Body of pancreas (tissue), 4 donors: ENCODE measurements around the gene USP13.

ENCODE experiments used
- POLR2A ChIP-seq, 3 donors: fragments of 450-650 bp; IDR thresholded peaks; one replicate each; pipeline ENCODE4 v1.6.1; 2016; ENCODE audit warnings: antibody characterized with exemption in 3 of 3, mild to moderate bottlenecking in 2 of 3
- TF ChIP-seq, protein P1 (sequence below), 7 experiments: fragments of 450-650 bp in 4 of 7; fragments of 200-600 bp in 3 of 7; sonication (generic) in 3 of 7; IDR thresholded peaks; one replicate each; pipeline ENCODE4 v1.5.1; 2016 to 2019; ENCODE audit warnings: antibody characterized with exemption in 7 of 7

DNA sequence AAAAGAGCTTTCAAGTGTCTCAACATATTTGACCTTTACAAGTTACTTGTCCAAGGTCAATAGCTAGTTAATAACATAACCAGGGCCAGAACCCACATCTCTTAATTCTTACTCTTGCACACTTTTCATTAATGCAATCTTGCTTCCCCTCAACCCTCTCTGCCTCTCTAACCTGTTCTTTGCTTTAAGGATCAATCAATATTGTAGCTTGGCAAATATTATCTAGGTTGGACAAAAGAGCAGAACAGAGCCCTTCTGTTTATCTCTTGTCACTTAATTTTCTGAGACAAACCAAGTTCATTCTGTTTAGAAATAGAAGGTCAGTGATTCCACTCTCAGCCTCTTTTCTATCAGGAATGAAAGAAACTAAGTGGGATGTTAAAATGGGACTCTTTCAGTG, 180.5 kb downstream of the USP13 start:
- TF ChIP-seq, protein P1, sequence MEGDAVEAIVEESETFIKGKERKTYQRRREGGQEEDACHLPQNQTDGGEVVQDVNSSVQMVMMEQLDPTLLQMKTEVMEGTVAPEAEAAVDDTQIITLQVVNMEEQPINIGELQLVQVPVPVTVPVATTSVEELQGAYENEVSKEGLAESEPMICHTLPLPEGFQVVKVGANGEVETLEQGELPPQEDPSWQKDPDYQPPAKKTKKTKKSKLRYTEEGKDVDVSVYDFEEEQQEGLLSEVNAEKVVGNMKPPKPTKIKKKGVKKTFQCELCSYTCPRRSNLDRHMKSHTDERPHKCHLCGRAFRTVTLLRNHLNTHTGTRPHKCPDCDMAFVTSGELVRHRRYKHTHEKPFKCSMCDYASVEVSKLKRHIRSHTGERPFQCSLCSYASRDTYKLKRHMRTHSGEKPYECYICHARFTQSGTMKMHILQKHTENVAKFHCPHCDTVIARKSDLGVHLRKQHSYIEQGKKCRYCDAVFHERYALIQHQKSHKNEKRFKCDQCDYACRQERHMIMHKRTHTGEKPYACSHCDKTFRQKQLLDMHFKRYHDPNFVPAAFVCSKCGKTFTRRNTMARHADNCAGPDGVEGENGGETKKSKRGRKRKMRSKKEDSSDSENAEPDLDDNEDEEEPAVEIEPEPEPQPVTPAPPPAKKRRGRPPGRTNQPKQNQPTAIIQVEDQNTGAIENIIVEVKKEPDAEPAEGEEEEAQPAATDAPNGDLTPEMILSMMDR (IDR thresholded peaks at IDR 0.05): no peak
- no peak for TF ChIP-seq POLR2A (IDR thresholded peaks at IDR 0.05)
